Cardiac septum (tissue), 1 donor: ENCODE data around the gene GRIN2B. TPM values are rescaled to one million over a fixed set of nuclear protein-coding genes. Genes with fewer than 3 reads are reported as not detected.

ENCODE experiments used
- DNase-seq: peaks from one replicate; pipeline ENCODE4 v3.0.0-alpha.2; 2020; ENCODE audit warnings: low spot score
- intact Hi-C: fragments of 100-400 bp; cut with DNase I; formaldehyde crosslinking; loops from one replicate; pipeline ENCODE4 v1.14.0; 2022
- long read RNA-seq: library from polyadenylated mRNA; unstranded; transcript quantifications from one replicate; pipeline ENCODE4 v2.0.0, GENCODE V29; 2021
- total RNA-seq: library from RNA; stranded (reverse); fragmentation: NEBNext Ultra II Directional; extraction: Animal tissue kit (Norgen Biotek cat#: 25700); gene quantifications from one replicate; pipeline ENCODE4 v1.2.1, GENCODE V29; 2021
- donor health status: DM: no; HTN: no; CAD: no.

Gene GRIN2B
- 0.16 TPM for total RNA-seq
- long read RNA-seq, result 0 reads

DNA sequence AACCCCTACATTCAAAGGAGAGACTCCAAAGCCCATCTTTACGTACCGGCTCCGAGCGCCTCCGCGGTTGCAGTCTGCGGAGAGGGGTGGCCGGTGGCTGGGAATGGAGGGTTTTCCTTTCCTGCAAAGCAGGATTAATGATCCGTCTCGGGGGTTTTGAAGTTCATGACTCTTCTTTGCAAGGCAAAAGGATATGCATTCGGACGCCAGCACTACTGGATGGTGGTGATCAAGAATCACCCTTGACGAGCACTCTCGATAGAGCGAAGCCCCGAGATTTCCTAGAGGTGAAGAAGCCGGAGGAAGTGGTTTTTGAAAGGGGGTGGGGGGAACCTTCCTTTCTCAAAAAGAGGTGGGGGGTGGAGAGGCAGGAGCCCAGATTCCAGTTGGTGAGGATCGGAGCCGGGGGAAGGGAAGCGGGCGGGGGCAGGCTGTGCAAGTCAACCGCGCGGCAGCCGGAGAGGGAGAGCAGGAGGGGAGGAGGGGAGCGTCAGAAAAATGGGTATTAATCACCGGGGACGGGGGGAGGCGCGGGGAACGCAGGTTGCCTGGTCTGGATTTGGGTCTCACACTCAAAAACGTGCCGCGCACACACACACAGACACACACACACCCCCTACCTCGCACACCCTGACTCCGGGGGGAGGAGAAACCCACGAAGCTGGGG, at the start of gene GRIN2B:
Gene GRIN2B, minus strand, starts transcription at position 307 of the 667 bp plus-strand sequence. CDS start 115,394 bp downstream, outside the sequence.
- no peak for DNase-seq
- intact Hi-C loops, result no loop called here

DNA sequence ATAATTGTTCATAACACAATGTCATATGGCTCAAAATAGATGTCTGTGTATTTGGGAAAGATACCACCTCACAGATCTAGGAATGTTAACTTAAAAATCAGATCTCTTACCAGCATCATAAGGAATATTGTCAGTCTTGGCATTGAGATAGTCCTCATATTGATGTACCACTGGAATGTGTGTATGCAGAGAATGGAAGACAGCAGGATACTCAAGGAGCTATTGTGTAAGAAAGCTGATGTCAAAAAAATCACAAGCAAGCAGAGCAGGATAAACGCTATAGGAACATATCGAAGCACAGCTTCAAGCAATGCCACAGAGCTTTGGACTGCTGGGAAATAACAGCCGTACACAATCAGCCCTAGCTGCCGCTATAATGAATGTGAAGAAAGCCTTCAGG, 45.1 kb upstream of the GRIN2B start:
- intact Hi-C loops, result no loop called here
- no peak for DNase-seq

DNA sequence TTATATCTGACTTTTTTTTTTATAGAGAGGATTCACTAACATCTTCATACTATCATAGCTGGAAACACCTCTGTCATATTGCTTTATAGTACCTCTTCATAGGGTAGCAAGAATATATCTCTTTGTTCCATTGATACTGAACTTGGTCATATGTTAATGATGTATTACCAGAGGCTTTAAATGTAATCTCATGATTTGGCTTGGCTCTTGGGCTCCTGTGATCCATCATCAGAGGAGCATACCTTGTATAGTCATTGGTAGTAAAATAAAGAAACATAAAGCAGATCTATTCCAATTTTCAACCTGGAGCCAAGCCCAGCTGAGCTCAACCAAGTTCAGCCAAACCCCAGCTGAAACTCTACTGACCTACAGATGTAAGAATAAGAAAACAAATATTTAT, 43.2 kb upstream of the GRIN2B start:
- DNase-seq, result no peak
- intact Hi-C loops, result no loop called here

GRCh38 chr12:14018080-14018479, 36.7 kb upstream of the GRIN2B start:
- no peak for DNase-seq
- intact Hi-C loops, result no loop called here

DNA sequence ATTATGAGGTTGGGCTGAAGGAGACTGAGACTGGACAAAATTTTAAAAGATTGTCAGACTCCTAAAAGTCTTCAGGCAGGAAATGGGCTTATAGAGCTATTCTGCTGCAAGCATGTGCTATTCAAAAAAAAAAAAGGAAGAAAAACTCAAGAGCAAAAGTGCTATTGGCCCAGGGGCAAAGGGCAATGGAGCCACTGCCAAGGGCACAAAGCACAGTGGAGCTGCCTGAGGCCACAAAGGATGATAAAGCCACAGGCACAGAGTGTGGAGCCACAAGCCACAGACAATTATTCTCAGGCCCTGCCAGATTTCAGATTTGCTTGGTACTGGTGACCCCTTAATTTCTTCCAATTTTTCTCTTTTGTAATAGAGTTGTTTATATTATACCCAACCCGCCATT, 29.6 kb upstream of the GRIN2B start:
- intact Hi-C loops, result no loop called here
- no peak for DNase-seq

GRCh38 chr12:14007639-14008038, 26.2 kb upstream of the GRIN2B start:
- no peak for DNase-seq
- intact Hi-C loops, result no loop called here

- DNase-seq, result no peak
- intact Hi-C loops, result no loop called here
These were observed 11.2 kb upstream of the GRIN2B start for GRCh38 chr12:13992585-13992984.

GRCh38 chr12:13992106-13992505, 10.7 kb upstream of the GRIN2B start:
- intact Hi-C loops, result no loop called here
- DNase-seq, result no peak

- intact Hi-C loops, result no loop called here
- DNase-seq, result no peak
These were observed 4.6 kb upstream of the GRIN2B start for GRCh38 chr12:13986031-13986430.

GRCh38 chr12:13981990-13982389, 588 bp upstream of the GRIN2B start:
- DNase-seq, result no peak
- intact Hi-C loops, result no loop called here

DNA sequence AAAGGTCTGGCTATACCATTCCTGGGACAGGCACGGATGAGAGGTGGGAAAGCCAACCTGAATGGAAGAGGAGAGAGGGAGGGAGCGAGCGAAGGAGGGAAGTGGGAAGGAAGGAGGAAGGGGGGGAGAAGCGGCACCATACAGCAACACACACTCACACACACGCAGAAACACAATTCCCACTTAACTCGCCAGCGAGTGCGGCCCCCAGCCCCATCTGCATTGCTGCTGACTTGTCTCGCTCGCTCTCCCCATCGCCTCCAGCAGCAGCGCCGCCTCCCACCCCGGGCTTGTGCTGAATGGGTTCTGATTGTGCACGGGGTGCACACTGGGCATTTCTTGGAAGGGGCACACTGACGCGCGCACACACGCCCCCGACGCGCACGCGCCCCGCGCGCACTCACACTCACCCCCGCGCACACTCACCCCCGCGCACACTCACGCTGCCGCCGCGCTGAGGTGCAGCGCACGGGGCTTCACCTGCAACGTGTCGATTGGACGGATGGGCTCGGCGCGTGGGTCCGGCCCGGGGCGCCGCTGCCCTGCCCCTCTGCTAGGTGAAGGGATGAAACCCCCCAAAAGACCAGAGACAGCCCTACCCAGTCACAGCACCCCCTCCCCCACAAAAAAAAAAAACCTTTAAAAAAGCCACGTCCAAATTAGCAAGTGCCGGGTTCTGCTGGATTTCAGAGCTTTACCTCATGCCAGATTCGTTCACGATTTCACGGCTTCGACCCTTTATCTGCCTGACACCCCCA, 685 bp downstream of the GRIN2B start:
- intact Hi-C loops, result no loop called here
- no peak for DNase-seq

DNA sequence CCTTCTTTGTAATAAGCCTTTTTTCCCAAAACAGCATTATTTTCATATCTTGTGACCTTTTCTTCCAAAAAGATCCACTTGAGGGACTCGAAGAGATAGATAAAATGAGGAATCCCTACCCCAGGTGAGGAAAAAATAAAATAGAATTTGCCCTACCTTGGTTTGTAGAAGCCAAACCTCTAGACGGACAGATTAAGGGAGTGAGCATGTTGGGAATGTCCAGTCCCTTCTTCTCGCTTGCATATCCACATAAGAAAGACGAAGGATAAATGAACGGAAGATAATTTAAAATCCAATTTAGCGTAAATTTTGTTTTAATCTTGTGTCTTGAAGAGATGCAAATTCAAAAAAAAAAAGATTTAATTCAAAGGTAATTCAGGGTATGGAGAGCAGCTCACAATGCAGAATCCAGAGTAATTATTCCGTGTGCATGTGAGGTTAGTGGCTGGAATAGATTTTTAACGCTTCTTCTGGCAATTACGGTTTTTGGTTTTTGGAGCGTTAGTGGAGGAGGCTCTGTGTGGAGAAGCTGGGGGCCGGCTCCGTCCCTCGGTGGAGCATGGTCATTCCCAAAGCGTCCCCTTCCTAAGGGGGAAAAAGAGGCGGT, 1.5 kb downstream of the GRIN2B start:
- no peak for DNase-seq
- intact Hi-C loops, result no loop called here

DNA sequence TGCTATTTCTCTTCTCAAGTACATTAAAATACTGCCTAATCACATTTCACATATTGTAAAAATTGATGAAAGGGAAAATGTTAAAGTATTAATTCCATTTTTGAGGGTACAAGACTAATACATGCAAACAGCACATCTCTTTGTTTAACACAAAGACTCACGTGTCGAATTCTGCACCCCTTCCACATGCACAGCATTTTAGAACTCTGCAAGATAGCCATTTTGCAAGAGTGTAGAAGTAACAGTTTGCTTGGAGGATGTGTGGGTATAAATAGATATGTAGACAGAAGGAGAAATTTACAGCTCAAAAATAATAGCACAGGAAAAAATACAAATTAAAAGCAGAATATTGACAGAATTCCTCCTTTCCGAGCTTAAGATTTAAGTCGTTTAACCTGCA, 2.5 kb downstream of the GRIN2B start:
- no peak for DNase-seq
- intact Hi-C loops, result no loop called here

- DNase-seq, result no peak
- intact Hi-C loops, result no loop called here
These were observed 4.5 kb downstream of the GRIN2B start for GRCh38 chr12:13976880-13977279.

GRCh38 chr12:13976028-13976584, 5.3 kb downstream of the GRIN2B start:
- no peak for DNase-seq

DNA sequence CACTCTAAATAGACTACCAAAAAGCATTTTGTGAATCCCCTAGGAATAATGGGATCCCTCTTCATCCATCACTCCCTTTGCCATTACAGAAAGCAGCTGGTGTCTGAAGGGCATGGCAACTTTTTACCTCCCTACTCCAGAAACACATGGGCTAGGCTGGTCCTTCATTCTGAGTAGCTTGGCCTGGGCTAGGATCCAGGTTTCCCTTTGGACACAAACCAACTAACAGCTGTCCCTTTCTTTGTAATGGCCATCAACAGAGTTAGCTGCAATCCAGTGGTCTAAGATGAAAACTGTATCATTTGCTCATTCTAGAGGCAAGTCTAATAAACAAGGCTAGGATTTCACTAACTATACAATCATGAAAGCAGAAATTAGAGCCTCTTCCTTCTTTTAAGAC, 7.4 kb downstream of the GRIN2B start:
- intact Hi-C loops, result no loop called here
- DNase-seq, result no peak

More at GRCh38 chr12:13976028-13976584, 5.3 kb downstream of the GRIN2B start:
- intact Hi-C loops, result no loop called here

DNA sequence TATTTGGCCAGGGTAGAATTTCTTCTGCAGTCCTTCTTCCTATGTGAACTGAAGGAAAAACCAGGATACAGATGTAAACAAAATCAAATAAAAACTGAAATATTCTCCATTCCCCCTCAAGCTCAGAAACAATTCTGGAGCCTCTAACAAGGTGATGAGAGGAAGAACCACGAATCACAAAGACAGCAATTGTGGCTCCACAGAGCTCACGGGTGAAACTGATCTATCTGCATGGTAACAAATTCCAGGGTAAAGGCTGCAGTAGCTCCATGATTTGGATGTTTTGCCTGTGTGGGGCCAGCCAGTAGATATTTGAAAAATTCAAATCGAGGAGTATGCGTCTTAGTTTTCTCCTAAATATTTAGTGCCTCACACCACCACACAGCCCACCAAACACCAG, 10.6 kb downstream of the GRIN2B start:
- intact Hi-C loops, result no loop called here
- DNase-seq, result no peak

- intact Hi-C loops, result no loop called here
- DNase-seq, result no peak
These were observed 13.1 kb downstream of the GRIN2B start for GRCh38 chr12:13968281-13968680.

DNA sequence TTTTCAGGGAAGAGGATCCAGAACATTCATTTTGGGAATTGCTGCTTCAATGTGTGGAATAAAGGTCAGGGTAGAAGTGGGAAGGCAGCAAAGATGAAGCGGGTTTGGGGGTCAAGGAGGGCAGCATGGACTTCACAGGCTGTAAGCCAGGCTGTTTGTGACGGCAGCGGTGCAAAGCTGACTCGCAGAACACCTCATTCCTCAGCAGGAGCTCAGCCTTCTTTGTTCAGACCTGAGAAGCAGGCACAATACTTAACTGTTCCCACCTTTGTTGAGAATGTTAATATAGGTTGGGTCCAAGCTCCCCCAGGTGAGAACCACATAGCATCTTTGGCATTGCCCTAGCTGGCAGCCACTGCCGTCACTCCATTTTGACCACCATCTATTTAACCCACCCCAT, 16.7 kb downstream of the GRIN2B start:
- intact Hi-C loops, result no loop called here
- no peak for DNase-seq

GRCh38 chr12:13962699-13963098, 18.7 kb downstream of the GRIN2B start:
- intact Hi-C loops, result no loop called here
- DNase-seq, result no peak

- DNase-seq, result no peak
- intact Hi-C loops, result no loop called here
These were observed 19.4 kb downstream of the GRIN2B start for GRCh38 chr12:13961971-13962370.
